Keratinocyte (primary cell): ENCODE data around the gene TMEM87B. TPM values are rescaled to one million over a fixed set of nuclear protein-coding genes. Genes with fewer than 3 reads are reported as not detected.

Experiments
- DNase-seq: peaks from one replicate; pipeline ENCODE4 v3.0.0-alpha.2; 2011; ENCODE audit warnings: low read depth, missing footprints, low spot score
- FAIRE-seq: peaks from 2 replicates; lab custom pipeline; 2011; peaks lifted over from hg19 to GRCh38; lab: Jason Lieb, UNC
- H2AFZ ChIP-seq: 2 replicates; pipeline ENCODE4 v1.6.0; 2012; ENCODE audit warnings: low read length, control low read depth, inconsistent platforms; ENCODE audit not compliant: control insufficient read depth
- H3K27ac ChIP-seq: 2 replicates; pipeline ENCODE4 v1.5.1; 2011; ENCODE audit warnings: low read length; ENCODE audit not compliant: control insufficient read depth, insufficient read depth
- H3K27me3 ChIP-seq: 3 replicates; pipeline ENCODE4 v1.6.0; 2011; ENCODE audit warnings: low read length; ENCODE audit not compliant: control insufficient read depth, insufficient read depth; ENCODE audit errors: extremely low read depth
- H3K36me3 ChIP-seq, 2 experiments: 2 replicates in 1 of 2; 3 replicates in 1 of 2; pipeline ENCODE4 v1.5.1; 2011; ENCODE audit warnings: low read length in 2 of 2, mild to moderate bottlenecking in 1 of 2; ENCODE audit not compliant: control insufficient read depth in 2 of 2, insufficient read depth in 2 of 2; ENCODE audit errors: extremely low read depth in 1 of 2
- H3K4me1 ChIP-seq: 3 replicates; pipeline ENCODE4 v1.5.1; 2011; ENCODE audit warnings: low read length; ENCODE audit not compliant: control insufficient read depth, insufficient read depth; ENCODE audit errors: extremely low read depth
- H3K4me2 ChIP-seq: 3 replicates; pipeline ENCODE4 v1.6.0; 2011; ENCODE audit warnings: low read depth, low read length; ENCODE audit not compliant: control insufficient read depth, insufficient read depth; ENCODE audit errors: extremely low read depth
- H3K4me3 ChIP-seq, 3 experiments: fragments of 200-600 bp in 1 of 3; sonication (generic) in 1 of 3; 2 replicates in 2 of 3; 3 replicates in 1 of 3; pipeline ENCODE4 v1.5.1; 2011 to 2016; ENCODE audit warnings: low read length in 3 of 3, mild to moderate bottlenecking in 3 of 3, control low read depth in 2 of 3, inconsistent platforms in 1 of 3, low read depth in 1 of 3, mixed read lengths in 1 of 3, mixed run types in 1 of 3, moderate library complexity in 1 of 3; ENCODE audit not compliant: control insufficient read depth in 2 of 3, insufficient read depth in 2 of 3; ENCODE audit errors: extremely low read depth in 1 of 3
- H3K79me2 ChIP-seq: 2 replicates; pipeline ENCODE4 v1.6.0; 2012; ENCODE audit warnings: low read length; ENCODE audit not compliant: control insufficient read depth, insufficient read depth
- H3K9ac ChIP-seq: 3 replicates; pipeline ENCODE4 v1.6.0; 2011; ENCODE audit warnings: low read length; ENCODE audit not compliant: control insufficient read depth, insufficient read depth; ENCODE audit errors: extremely low read depth
- H3K9me1 ChIP-seq: 3 replicates; pipeline ENCODE4 v1.6.0; 2011; ENCODE audit warnings: low read length; ENCODE audit not compliant: control insufficient read depth, insufficient read depth; ENCODE audit errors: extremely low read depth
- H3K9me3 ChIP-seq: 2 replicates; pipeline ENCODE4 v1.5.1; 2012; ENCODE audit warnings: low read depth, low read length; ENCODE audit not compliant: control insufficient read depth
- H4K20me1 ChIP-seq: 3 replicates; pipeline ENCODE4 v1.6.0; 2011; ENCODE audit warnings: low read length; ENCODE audit not compliant: control insufficient read depth, insufficient read depth; ENCODE audit errors: extremely low read depth
- CTCF ChIP-seq, 3 experiments: IDR thresholded peaks in 1 of 3; conservative IDR thresholded peaks in 1 of 3; optimal IDR thresholded peaks in 1 of 3; 2 replicates in 2 of 3; 3 replicates in 1 of 3; pipeline versions ENCODE3 to v1.5.1; 2011; ENCODE audit warnings: low read length in 3 of 3, mild to moderate bottlenecking in 3 of 3, moderate library complexity in 2 of 3, control low read depth in 1 of 3, inconsistent platforms in 1 of 3; ENCODE audit not compliant: insufficient read depth in 2 of 3; ENCODE audit errors: extremely low read depth in 1 of 3
- EZH2 ChIP-seq: IDR thresholded peaks from one replicate; pipeline ENCODE4 v1.6.1; 2012; ENCODE audit warnings: inconsistent platforms, mild to moderate bottlenecking, low read length, moderate library complexity
- dilution Hi-C: fragments of 300-500 bp; cut with MboI; formaldehyde crosslinking; loops from one replicate; pipeline ENCODE4 v1.7.0; 2020; ENCODE audit warnings: low sequenced_read_pairs; ENCODE audit not compliant: extremely low pct_ligation_motif_present
- polyA plus RNA-seq, 5 experiments: library from polyadenylated mRNA; depleted of rRNA in 3 of 5; stranded (reverse) in 3 of 5; stranded (forward) in 1 of 5; unstranded in 1 of 5; fragments of >200 nt; gene quantifications; 1 replicate in 1 of 5; 2 replicates in 3 of 5; 3 replicates in 1 of 5; pipeline versions ENCODE4 v1.2.1 to v1.2.3, GENCODE V29; 2011 to 2012; ENCODE audit warnings: missing spikeins in 2 of 5, low read depth in 1 of 5, low replicate concordance in 1 of 5

The TMEM87B gene
- polyA plus RNA-seq, 1 donor (not counting 4 experiments of a cell fraction or from before 2014, with no cell fraction given), result 37.3 TPM

- FAIRE-seq, result no peak
These were observed 6.2 kb upstream of the TMEM87B start for GRCh38 chr2:112048887-112049286.

GRCh38 chr2:112050316-112050715 is 4.8 kb upstream of the TMEM87B start:
- DNase-seq (no peak), FAIRE-seq (no peak)
- Histone ChIP-seq H4K20me1 (no peaks in the 10 kb centered on the region), H3K4me2 (no peak overlapping the region), H3K9ac (no peak overlapping the region), H3K9me3 (no peaks in the 10 kb centered on the region), H3K27ac (no peak overlapping the region), H3K36me3 (no peaks in the 10 kb centered on the region), H3K27me3 (no peaks in the 10 kb centered on the region), H3K4me1 (peaks cover 8% of the 10 kb centered on the region), H3K9me1 (peaks cover 2% of the 10 kb centered on the region), H3K4me3 (no peak overlapping the region), H2AFZ (no peak overlapping the region), H3K79me2 (no peaks in the 10 kb centered on the region)
- dilution Hi-C loops, result no loop called here
- no peak for TF ChIP-seq CTCF (optimal IDR thresholded peaks at IDR 0.05 in 1 of 3, IDR thresholded peaks at IDR 0.05 in 1 of 3, conservative IDR thresholded peaks at IDR 0.05 in 1 of 3; ENCODE audit: extremely low read depth in 1 of 3, insufficient read depth in 2 of 3, low read length in 3 of 3)
- no peak for TF ChIP-seq EZH2

More at GRCh38 chr2:112048887-112049286, 6.2 kb upstream of the TMEM87B start:
- Histone ChIP-seq H3K79me2 (no peaks in the 10 kb centered on the region), H3K4me2 (no peak overlapping the region), H3K36me3 (no peaks in the 10 kb centered on the region), H3K9me1 (peaks cover 2% of the 10 kb centered on the region), H3K9me3 (no peaks in the 10 kb centered on the region), H4K20me1 (no peaks in the 10 kb centered on the region), H2AFZ (no peak overlapping the region), H3K4me3 (no peak overlapping the region), H3K9ac (no peak overlapping the region), H3K27me3 (no peaks in the 10 kb centered on the region), H3K4me1 (peaks cover 6% of the 10 kb centered on the region), H3K27ac (no peak overlapping the region)
- DNase-seq, result no peak
- dilution Hi-C loops, result no loop called here
- peak in 2 of 3 experiments; percentile 49 to 69 for TF ChIP-seq CTCF (optimal IDR thresholded peaks at IDR 0.05 in 1 of 3, IDR thresholded peaks at IDR 0.05 in 1 of 3, conservative IDR thresholded peaks at IDR 0.05 in 1 of 3; ENCODE audit: extremely low read depth in 1 of 3, insufficient read depth in 2 of 3, low read length in 3 of 3)
- no peak for TF ChIP-seq EZH2
